Stimulated activated CD4-positive, alpha-beta T cell treated with anti-CD3 and anti-CD28 coated beads, Interleukin-4, amount 100 ng/mL, for 24 hours (primary cell): Measurements from ENCODE around the gene PKP4.
A peak's percentile ranks its signal among the peaks of the same experiment; 100 is the strongest.
"Not testable (repeated sequence)": the region's sequence is repeated elsewhere in the genome, so short reads cannot be mapped to it uniquely, and the experiment has no call there.

Experiments
- DNase-seq: peaks from one replicate; pipeline ENCODE4 v3.0.0-alpha.2; 2020

The PKP4 gene, protein sequence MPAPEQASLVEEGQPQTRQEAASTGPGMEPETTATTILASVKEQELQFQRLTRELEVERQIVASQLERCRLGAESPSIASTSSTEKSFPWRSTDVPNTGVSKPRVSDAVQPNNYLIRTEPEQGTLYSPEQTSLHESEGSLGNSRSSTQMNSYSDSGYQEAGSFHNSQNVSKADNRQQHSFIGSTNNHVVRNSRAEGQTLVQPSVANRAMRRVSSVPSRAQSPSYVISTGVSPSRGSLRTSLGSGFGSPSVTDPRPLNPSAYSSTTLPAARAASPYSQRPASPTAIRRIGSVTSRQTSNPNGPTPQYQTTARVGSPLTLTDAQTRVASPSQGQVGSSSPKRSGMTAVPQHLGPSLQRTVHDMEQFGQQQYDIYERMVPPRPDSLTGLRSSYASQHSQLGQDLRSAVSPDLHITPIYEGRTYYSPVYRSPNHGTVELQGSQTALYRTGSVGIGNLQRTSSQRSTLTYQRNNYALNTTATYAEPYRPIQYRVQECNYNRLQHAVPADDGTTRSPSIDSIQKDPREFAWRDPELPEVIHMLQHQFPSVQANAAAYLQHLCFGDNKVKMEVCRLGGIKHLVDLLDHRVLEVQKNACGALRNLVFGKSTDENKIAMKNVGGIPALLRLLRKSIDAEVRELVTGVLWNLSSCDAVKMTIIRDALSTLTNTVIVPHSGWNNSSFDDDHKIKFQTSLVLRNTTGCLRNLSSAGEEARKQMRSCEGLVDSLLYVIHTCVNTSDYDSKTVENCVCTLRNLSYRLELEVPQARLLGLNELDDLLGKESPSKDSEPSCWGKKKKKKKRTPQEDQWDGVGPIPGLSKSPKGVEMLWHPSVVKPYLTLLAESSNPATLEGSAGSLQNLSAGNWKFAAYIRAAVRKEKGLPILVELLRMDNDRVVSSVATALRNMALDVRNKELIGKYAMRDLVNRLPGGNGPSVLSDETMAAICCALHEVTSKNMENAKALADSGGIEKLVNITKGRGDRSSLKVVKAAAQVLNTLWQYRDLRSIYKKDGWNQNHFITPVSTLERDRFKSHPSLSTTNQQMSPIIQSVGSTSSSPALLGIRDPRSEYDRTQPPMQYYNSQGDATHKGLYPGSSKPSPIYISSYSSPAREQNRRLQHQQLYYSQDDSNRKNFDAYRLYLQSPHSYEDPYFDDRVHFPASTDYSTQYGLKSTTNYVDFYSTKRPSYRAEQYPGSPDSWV

DNA sequence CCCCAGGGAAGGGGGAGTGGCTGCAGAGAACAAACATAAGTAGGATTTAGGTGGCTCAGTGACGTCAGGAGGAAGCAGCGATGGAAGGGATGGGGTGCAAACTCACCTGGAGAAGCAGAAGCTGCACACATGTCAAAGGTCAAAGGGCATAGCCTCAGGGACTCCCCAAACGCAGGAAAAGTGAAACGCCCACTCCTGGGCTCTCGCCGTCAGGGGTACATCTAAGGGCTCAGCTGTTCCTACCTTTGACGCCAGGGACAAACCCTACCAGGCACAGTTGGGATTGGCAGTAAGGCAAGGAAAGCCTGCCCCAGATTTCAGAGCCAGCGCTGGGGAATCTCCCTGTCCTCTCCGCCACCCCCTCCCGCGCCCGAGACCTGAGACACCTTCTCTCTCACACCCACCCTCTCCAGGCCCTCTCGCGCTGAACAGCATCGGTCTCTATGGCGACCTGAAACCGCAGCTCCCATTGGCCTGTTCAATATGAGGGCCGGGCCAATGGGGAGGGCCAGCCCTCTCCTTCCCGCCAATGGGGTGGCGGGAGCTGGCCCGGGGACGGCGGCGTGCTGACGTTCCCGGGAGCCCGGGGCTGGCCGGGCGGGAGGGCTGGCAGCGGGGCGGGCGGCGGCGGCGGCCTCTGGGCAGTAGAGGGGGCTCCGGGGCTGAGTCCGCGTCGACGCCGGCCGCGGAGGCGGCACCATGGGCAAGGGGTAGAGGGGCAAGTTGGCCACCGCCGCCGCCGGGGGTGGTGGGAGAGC lies at the start of gene PKP4, which contains the start of gene CCDC148:
Gene PKP4, plus strand, starts transcription at position 644 of the 758 bp plus-strand sequence. CDS start 76,233 bp downstream, outside the sequence.
Gene CCDC148, minus strand, starts transcription at position 445 of the 758 bp plus-strand sequence. Its CDS starts 314 bp downstream, at position 131.
- peak; percentile 89 for DNase-seq

DNA sequence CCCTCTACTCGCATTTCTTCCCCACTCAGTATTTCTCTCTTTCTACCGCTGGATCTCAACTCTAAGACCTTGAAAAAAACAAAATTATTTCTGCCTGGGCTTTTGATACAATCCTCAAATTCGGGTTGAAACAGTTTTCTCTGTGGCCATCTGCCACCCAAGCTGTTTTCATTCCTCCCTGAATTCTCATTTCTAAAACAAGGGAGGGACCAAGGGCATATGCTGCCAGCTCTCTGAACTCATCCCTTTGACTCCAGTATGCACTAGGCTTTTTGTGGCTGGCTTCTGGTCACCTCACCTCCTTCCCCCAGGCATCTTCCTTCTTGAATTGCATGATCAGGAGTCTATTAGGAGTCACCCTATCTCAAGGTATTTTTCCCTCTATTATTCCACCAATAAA lies 49.7 kb upstream of the PKP4 start:
- DNase-seq = no peak

DNA sequence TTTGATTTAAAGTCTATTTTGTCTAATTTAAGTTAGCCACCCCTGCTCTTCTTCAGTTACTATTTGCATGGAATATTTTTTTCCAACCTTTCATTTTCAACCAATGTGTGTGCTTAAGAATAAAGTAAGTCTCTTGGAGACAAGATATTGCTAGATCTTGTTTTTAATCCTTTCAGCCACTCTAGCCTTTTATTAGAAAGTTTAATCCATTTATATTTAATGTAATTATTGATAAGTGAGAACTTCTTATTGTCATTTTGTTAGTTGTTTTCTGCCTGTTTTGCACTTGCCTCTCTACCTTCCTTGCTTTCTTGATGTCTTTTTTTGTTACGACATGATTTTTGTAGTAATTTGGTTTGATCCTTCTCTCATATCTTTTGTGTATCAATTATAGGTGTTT lies 46.6 kb upstream of the PKP4 start:
- no peak for DNase-seq

DNA sequence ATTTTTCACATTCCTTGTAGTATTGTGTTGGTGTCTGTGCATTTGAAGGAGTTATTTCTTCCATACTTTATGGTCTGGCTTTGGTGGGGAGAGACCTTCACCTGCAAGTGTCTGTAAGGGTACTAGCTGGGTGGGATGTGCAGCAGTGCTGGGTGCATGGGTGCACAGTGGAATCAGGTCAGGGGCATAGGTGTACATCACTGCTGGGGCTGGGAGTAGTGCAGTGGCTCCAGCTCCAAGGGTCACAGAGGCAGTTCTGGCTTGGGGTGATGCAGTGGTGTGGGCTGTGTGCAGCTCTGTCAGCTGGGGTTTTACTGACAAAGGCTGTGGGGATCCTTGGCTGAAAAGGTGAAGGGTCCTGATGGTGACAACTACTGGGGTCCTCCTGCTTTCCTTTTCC lies 45.0 kb upstream of the PKP4 start:
- DNase-seq = no peak

DNA sequence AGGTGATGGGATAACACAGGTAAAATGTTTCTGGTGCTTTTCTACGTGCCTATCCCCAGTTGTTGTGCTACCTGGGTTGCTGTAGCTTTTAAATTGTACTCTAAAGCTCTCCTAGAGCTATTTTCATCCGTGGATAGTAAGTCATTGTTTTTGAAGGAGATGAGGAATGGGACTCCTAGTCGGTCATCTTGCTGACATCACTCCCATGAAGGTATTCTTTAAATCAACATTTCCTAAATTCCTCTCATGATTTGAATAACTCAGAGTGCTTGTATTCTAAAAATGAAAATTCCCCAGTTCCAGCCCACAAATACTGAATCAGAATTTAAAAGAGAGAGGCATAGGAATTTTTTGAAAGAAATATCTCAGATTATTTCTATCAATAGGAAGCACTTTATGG lies 44.5 kb upstream of the PKP4 start:
- DNase-seq = no peak

DNA sequence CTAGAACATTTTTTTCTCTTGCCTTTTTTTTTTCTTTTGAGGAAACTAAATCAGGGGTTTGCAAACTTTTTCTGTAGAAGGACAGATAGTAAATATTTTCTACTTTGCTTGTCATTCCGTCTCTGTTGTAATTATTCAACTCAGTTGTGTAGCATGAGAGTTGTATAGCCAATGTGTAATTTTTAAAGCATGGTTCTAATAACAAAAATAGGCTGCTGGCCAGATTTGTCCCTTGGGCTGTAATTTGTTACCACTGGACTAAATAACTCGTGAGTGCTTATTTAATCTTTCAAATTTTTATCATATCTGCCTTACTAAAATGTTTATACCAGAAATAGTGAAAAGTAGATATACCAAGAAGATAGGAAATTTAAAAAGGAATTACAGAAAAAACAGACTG lies 43.2 kb upstream of the PKP4 start:
- DNase-seq = no peak

DNA sequence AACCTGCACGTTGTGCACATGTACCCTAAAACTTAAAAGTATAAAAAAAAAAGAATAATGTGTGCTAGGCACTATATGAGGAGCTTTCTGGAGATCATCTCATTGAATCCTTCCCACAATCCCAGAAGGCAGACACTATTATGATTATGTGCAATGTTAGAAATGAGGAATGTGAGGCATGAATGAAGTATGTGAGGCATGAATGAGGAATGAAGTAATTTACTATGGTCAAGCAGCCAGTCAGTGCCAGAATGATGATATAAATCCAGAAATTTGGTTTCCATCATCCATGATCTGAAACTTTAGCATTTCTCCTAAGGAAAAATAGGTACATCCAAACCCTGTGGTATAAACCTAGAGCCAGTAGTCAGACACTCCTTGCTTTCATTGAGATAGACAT lies 42.2 kb upstream of the PKP4 start:
- no peak for DNase-seq

DNA sequence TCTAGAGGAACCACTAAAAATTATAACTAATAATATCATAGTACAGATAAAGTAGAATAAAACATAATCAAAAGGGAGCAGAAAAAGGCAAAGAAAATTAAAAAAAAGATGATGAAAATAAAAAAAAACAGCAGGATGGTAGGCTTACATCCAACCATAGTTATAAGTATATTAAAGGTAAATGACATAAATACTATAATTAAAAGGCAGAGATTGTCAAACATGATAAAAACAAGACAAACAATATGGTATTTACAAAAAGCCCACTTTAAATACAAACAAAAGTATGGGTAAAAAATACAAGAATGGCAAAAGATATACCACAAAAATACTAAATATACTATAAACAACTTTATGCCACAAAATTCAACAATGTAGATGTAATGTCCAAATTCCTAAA lies 24.6 kb upstream of the PKP4 start:
- DNase-seq = no peak

DNA sequence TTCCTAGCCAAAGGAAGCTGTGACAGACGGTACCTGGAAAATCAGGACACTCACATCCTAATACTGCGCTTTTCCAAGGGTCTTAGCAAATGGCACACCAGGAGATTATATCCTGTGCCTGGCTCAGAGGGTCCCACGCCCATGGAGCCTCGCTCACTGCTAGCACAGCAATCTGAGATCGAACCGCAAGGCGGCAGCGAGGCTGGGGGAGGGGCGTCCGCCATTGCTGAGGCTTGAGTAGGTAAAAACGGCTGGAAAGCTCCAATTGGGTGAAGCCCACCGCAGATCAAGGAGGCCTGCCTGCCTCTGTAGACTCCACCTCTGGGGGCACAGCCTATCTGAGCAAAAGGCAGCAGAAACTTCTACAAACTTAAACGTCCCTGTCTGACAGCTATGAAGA lies 23.0 kb upstream of the PKP4 start:
- not testable (repeated sequence) for DNase-seq

DNA sequence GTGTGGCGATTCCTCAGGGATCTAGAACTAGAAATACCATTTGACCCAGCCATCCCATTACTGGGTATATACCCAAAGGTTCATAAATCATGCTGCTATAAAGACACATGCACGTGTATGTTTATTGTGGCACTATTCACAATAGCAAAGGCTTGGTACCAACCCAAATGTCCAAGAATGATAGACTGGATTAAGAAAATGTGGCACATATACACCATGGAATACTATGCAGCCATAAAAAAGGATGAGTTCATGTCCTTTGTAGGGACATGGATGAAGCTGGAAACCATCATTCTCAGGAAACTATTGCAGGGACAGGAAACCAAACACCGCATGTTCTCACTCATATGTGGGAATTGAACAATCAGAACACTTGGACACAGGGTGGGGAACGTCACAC lies 17.7 kb upstream of the PKP4 start:
- not testable (repeated sequence) for DNase-seq

DNA sequence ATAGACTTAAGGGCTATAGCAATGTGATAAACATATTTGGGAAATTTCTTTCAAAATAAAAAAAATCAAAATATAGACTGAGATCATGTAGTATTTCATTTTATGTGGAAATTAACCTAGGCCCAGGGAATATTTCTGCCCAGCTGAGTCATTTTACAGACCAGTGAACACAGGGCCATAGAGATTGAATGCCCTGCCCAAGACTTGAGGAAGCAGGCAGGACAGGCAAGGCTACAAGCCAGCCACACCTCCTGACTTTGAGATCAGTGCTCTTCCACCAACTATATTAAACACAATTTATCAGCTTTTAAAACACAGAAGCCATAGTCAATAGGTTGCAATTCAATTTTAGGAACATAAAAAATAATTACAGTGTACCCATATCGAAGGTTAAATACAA lies 13.1 kb upstream of the PKP4 start:
- no peak for DNase-seq

DNA sequence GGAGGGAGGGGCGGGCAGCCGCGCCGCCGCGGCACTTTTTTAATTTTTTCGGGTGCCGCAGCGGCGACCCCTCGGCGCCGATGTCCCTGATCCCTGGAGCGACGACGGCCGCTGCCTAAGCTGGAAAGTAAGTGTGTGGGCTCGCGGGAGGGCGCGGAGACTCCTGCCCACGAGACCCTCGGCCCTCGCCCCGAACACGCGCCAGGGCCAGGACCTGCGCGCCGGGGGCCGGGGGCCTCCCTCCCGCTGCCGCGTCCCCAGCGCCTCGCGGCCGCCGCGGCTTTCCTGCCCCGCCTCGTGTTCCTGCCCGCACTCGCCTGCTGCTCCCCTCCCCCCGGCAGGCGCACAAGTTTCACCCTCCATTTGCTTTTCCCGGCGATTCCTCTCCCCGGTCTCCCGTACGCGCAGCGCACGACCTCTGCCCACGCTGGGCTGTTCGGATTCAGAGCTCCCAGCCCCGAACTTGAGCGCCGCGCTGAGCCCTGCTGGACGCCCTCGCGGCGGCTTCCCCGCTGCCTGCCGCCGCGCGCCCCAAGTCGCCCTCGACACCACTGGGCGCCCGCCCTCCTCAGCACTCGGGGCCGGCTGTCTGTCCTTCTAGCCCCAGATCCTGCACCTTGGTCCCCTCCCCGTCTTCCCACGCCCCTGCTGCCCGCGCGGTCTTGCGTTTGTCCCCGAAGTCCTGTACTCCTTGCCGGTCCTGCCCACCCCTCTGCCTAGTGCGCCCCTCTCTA lies 507 bp downstream of the PKP4 start:
- peak; percentile 45 for DNase-seq

DNA sequence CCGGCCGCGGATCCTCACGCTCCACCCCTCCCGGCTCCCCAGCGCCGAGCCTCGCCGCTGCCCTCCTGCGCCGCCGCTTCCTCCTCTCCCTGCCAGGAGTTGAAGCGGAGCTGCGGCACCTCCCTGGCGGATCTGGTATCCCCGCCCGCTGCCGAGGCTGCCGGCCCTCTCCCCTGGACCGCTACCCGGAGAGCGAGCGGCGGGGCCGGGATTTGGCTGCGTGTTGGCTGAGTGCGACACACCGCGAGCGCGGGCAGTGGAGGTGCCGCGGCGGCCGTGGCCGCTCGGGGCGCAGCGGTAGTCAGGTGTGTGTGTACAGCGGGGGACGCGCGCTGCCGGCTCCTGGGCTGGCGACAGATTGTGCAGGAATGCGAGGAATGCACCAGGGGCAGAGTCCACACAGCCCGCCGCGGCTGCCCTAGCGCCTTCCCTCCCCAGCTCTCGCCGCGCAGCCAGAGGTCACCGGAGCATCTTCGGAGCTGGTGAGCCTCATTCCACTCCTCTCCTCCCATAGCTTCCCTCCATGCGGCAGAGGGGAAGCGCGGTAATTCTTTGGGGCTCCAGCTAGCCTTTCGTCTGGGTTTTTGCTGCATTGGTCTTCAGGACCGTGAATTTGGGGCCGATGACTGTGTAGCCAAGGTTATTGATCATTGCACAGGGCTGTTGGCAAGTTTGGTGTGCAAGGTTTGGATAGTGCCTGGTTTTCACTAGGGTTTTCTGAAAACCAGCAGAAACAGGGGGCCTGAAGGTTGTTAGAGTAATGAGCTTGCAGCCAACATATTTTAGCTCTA lies 1.3 kb downstream of the PKP4 start:
- DNase-seq = peak; percentile 52

DNA sequence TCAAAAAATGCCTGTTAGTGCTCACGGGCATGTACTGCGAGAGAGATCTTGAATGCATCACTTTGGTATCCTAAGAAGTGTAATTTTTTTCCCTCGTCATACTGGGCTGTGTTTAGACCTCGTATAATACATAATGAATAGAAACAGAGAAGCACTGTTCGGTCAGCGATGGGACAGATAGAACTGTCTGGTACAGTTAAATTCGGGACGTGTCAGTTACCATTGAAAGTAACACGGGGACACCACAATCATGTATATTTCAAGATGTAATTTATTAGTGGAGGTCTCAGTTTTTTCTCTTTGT lies 1.8 kb downstream of the PKP4 start:
- DNase-seq = no peak

DNA sequence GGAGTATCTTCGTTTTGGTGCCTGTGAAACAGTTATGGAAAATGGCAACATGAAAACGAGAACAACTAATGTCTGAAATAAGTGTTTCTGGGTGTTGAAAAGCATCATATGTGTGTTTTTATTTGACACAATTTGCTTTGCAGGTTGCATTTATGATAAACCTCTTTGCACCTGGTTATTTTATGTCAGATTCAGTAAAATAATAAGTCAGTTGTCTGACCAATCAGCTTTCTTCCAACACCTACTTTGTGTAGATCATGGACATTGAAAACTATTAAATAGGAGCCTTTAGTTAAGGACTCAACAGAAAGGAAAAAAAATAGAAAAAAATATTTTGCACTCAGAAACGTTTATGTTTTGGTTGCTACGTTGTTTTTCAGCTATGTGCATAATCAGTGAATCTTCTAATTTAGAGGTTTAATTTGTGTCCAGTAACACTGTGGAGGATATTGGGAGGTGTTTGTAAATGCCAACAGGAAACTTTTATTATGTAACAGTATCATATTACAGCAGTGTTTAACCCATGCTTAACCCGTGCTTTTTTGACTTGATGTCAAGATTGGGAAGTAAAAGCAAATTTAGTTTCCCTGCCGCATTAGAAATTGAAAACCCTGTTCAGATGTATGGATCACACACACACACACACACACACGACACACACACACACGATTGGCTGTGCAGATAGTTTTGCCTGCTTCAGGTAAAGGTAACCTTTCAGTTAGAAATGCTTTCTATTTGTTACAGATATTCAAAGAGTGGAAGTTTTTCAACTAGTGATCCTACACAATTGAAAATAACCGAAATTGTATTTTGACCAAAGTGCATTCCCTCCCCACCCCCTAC lies 2.6 kb downstream of the PKP4 start:
- no peak for DNase-seq

DNA sequence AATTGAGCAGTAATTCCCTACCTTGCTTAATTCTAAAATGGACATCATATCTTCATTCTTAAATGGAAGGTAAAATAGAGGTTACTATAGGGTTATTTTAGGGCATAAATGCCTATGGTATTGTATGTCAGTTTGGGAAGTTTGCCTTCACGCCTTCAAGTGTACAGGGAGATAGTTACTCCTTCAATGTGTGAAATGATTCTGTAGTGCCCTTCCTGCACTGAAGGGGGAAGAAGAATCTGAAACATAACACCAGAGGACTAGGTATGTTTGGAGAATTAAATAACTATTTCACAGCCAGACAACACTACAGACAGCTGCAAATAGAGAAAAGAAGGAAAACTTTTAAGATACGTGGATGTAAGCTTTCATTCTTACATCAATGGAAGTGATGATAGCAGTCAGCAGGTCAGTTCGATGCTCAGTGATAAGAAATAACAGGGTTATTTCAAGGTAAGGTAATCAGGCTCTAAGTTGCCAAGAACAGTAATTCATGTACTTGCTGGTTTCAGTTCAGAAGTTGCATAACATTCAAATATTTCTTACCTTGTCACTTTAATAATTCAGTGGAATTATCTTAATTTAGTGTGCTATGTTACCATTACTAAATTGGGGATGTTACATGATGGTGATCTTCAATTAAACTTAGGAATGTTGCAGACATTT lies 4.0 kb downstream of the PKP4 start:
- DNase-seq = no peak

DNA sequence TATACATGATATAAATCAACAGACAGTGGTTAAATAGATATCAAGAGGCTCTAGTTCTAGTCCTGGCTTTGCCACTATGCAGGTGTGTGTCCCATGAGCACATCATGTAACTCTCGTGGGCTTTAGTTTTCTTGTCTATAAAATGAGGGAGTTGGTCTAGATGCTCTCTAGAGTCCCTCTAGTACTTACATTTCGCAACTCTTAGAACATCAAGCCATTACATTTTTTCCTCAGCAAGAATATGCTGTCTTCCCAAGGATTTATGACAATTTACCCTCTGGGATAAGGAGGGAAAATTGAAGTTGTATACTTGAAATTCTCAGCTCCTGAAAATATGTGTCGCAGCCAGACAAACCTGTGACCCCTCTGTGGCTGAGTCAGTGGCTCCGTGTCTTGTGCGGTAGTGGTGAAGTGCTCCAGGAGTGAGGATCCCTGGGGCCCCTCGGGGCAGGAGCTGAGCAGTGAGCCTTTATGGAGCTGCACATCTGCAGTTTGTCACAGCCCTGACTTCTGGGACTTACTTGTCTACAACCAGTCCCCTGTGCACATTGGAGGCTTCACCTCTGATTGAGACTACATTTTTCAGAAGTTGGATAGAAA lies 6.8 kb downstream of the PKP4 start:
- no peak for DNase-seq

DNA sequence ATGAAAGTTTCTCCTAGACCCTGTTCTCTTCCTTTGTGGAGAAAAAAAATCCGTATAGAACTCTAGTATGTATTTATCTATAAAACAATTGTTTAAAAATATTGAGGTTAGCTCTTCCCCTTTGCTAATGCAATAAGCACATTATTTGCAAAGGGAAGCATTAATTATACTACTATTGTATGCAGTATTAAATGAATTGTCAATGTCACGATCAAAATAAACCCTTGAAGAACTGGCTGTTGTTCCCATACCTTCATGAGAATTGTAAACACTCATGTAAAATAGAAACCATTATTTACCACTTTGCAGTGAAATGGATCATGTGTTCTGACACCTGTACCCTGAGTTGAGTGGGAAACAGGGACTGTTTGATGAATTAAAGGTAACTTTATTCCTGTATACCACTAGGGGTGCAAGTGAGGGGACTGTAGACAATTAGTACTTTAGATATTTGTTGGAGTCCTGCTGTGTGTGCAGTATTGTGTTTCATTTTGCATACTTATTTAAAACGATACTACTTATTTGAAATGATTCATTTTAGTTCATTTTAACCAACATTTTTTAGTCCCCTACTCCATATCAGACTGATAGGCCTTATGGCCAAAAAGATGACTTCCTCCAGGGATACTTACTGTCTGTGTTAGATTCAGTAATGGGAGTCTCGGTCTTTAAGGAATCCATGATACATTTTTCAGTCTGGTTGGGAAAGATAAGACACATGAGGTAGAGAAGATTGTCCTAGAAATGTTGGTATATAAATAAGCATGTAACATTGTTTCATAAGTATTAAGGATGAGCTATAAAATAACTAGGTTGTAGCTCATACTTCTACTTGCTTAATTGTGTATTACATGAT lies 7.9 kb downstream of the PKP4 start:
- DNase-seq = no peak
